Liver (tissue), 9 donors: Measurements from ENCODE around the gene APBA3. TPM values are rescaled to one million over a fixed set of nuclear protein-coding genes. Genes with fewer than 3 reads are reported as not detected.

ENCODE experiments used
- DNase-seq: peaks from one replicate; pipeline ENCODE4 v3.0.0-alpha.2; 2017; ENCODE audit warnings: low spot score
- H3K27ac ChIP-seq, 2 donors: one replicate each; pipeline ENCODE4 v1.7.0; 2013; ENCODE audit warnings: inconsistent platforms in 2 of 2, low read length in 2 of 2, control low read depth in 1 of 2, low read depth in 1 of 2, mild to moderate bottlenecking in 1 of 2
- H3K27me3 ChIP-seq, 4 donors: one replicate each; pipeline versions ENCODE4 v1.6.1 to v1.7.0; 2013; ENCODE audit warnings: low read length in 3 of 4, inconsistent platforms in 1 of 4, mild to moderate bottlenecking in 1 of 4, moderate library complexity in 1 of 4; ENCODE audit not compliant: control insufficient read depth in 4 of 4, insufficient read depth in 4 of 4
- H3K36me3 ChIP-seq, 4 donors: one replicate each; pipeline versions ENCODE4 v1.6.1 to v1.7.0; 2013; ENCODE audit warnings: low read length in 3 of 4, mild to moderate bottlenecking in 3 of 4, low read depth in 1 of 4, moderate library complexity in 1 of 4; ENCODE audit not compliant: control insufficient read depth in 4 of 4, insufficient read depth in 3 of 4
- H3K4me1 ChIP-seq, 4 donors: one replicate each; pipeline versions ENCODE4 v1.6.1 to v1.7.0; 2013; ENCODE audit warnings: low read length in 3 of 4, mild to moderate bottlenecking in 3 of 4, moderate library complexity in 1 of 4; ENCODE audit not compliant: control insufficient read depth in 4 of 4, insufficient read depth in 4 of 4
- H3K4me3 ChIP-seq, 3 donors: one replicate each; pipeline versions ENCODE4 v1.6.1 to v1.7.0; 2013; ENCODE audit warnings: low read length in 3 of 3, control low read depth in 1 of 3, low read depth in 1 of 3, mild to moderate bottlenecking in 1 of 3
- H3K9ac ChIP-seq, 2 donors: one replicate each; pipeline ENCODE4 v1.7.0; 2013; ENCODE audit warnings: low read length in 2 of 2, mild to moderate bottlenecking in 2 of 2, moderate library complexity in 2 of 2, control low read depth in 1 of 2, low read depth in 1 of 2
- H3K9me3 ChIP-seq, 4 donors: one replicate each; pipeline versions ENCODE4 v1.6.1 to v1.7.0; 2013; ENCODE audit warnings: low read length in 3 of 4; ENCODE audit not compliant: control insufficient read depth in 4 of 4
- EGR1 ChIP-seq, 2 donors: IDR thresholded peaks; 2 replicates each; pipeline ENCODE4 v1.6.1; 2016 to 2018; ENCODE audit warnings: antibody characterized with exemption in 2 of 2, low read depth in 2 of 2
- FOXA1 ChIP-seq: IDR thresholded peaks from 2 replicates; pipeline ENCODE4 v1.6.1; 2016; ENCODE audit warnings: antibody characterized with exemption
- FOXA2 ChIP-seq: IDR thresholded peaks from 2 replicates; pipeline ENCODE4 v1.6.1; 2016; ENCODE audit warnings: antibody characterized with exemption
- GABPA ChIP-seq, 2 donors: IDR thresholded peaks in 1 of 2; conservative IDR thresholded peaks in 1 of 2; 2 replicates each; pipeline ENCODE4 v1.6.1; 2016; ENCODE audit warnings: antibody characterized with exemption in 2 of 2, mild to moderate bottlenecking in 1 of 2, moderate library complexity in 1 of 2
- HNF4A ChIP-seq, 2 donors: conservative IDR thresholded peaks; 2 replicates each; pipeline ENCODE4 v1.6.1; 2016; ENCODE audit warnings: antibody characterized with exemption in 2 of 2, mild to moderate bottlenecking in 2 of 2
- HNF4G ChIP-seq: IDR thresholded peaks from 2 replicates; pipeline ENCODE4 v1.6.1; 2016; ENCODE audit warnings: antibody characterized with exemption
- NR2F2 ChIP-seq: IDR thresholded peaks from 2 replicates; pipeline ENCODE4 v1.6.1; 2016; ENCODE audit warnings: antibody characterized with exemption
- RXRA ChIP-seq, 2 donors: IDR thresholded peaks; 2 replicates each; pipeline ENCODE4 v1.6.1; 2017 to 2018; ENCODE audit warnings: antibody characterized with exemption in 2 of 2, mild to moderate bottlenecking in 1 of 2
- SP1 ChIP-seq: IDR thresholded peaks from 2 replicates; pipeline ENCODE4 v1.6.1; 2018; ENCODE audit warnings: antibody characterized with exemption, mild to moderate bottlenecking
- TAF1 ChIP-seq: conservative IDR thresholded peaks from 2 replicates; pipeline ENCODE4 v1.6.1; 2016; ENCODE audit warnings: antibody characterized with exemption, mild to moderate bottlenecking
- WGBS: extraction: QIAGEN DNeasy Blood & Tissue Kit; methylation state at CpG from one replicate; pipeline ENCODE4 v1.1.7; 2013; 5-methylcytosine and 5-hydroxymethylcytosine counted together
- polyA plus RNA-seq, 2 donors: library from polyadenylated mRNA; stranded (reverse) in 1 of 2; unstranded in 1 of 2; fragments of 200-250 nt in 1 of 2; fragments of >200 nt in 1 of 2; fragmentation: Nextera tagmentation in 1 of 2; extraction: Ambion mirVana in 1 of 2; gene quantifications; one replicate each; pipeline versions ENCODE4 v1.2.1 to v1.2.3, GENCODE V29; 2013 to 2015
- total RNA-seq, 2 donors: library from RNA; depleted of rRNA; stranded (reverse); fragments of >200 nt; gene quantifications; one replicate each; pipeline ENCODE4 v1.2.3, GENCODE V29; 2014
- TF ChIP-seq, protein P1 (sequence below): IDR thresholded peaks from 2 replicates; pipeline ENCODE4 v1.6.1; 2016; ENCODE audit warnings: antibody characterized with exemption
- TF ChIP-seq, protein P2 (sequence below): IDR thresholded peaks from 2 replicates; pipeline ENCODE4 v1.6.1; 2016; ENCODE audit warnings: antibody characterized with exemption
- TF ChIP-seq, protein P3 (sequence below): fragments of 150-350 bp; IDR thresholded peaks from 2 replicates; pipeline ENCODE4 v1.5.1; 2017; ENCODE audit warnings: improper control_type of control experiment, low read depth, low read length; ENCODE audit not compliant: missing input control
- TF ChIP-seq, protein P4 (sequence below): IDR thresholded peaks from 2 replicates; pipeline ENCODE4 v1.6.1; 2016; ENCODE audit warnings: antibody characterized with exemption
- donor health status: healthy.
- donor health status: healthy.
- donor health status: healthy.
- donor health status: healthy.
- donor health status: healthy.

Gene APBA3
- total and polyA plus RNA-seq, 4 donors, result 6.4 to 24.3 (median 10.7) TPM

DNA sequence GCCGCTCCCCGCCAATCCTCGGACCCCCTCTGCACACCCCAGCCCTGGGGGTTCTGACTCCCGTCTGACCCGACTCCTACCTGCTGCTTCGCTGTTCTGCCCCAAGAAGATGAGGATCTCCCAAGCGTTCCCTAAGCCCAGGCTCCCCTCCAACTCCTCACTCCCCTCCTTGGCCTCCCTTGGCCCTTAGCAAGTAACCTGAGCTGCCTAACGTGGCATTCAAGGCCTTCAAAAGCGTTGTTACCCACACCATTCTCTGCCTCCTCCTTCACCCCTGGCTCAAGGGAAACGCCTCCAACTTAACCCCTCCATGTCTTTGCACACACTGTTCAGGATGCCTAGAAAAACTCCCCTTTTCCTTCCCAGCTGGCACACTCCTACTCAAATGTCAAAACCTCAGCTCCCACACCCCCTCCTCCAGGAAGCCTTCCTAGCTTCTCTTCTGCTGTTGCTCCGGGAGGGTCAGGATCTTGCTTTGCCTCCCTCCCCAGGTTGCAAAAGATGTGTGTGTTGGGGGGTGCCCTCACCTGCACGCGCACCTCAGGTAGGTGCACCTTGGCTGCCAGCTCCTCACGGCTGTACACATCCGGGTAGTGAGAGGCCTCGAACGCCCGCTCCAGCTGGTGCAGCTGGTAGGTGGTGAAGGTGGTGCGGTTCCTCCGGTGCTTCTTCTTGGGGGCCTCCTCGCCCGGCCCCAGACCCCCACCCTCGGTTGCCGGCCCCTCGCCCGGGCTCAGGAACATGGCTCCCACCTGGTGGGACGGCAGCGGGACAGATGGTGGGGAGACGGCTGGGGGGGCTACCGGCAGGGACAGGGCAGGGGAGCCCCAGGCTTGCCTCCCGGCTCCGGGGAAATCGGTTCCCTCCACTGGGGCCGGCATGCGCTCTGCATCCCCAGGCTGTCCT, 9.8 kb upstream of the APBA3 start:
- no peak overlapping the region for H3K4me3 ChIP-seq
- H3K9ac ChIP-seq, result no peak overlapping the region
- no peaks in the 10 kb centered on the region for H3K27me3 ChIP-seq
- no peak for DNase-seq
- WGBS, result 86% methylated on average over 35 of the region's 35 CpGs
- peaks cover 3 to 29% (median 7%) of the 10 kb centered on the region in 4 donors for H3K36me3 ChIP-seq
- TF ChIP-seq HNF4G, result no peak
- no peak for TF ChIP-seq FOXA2
- no peak for TF ChIP-seq EGR1 (IDR thresholded peaks at IDR 0.05; ENCODE audit: low read depth in 2 of 2)
- TF ChIP-seq HNF4A (conservative IDR thresholded peaks at IDR 0.05), result no peak
- TF ChIP-seq RXRA (IDR thresholded peaks at IDR 0.05), result no peak
- TF ChIP-seq TAF1, result no peak
- no peaks in the 10 kb centered on the region for H3K4me1 ChIP-seq
- no peaks in the 10 kb centered on the region for H3K9me3 ChIP-seq
- H3K27ac ChIP-seq, result no peak overlapping the region

DNA sequence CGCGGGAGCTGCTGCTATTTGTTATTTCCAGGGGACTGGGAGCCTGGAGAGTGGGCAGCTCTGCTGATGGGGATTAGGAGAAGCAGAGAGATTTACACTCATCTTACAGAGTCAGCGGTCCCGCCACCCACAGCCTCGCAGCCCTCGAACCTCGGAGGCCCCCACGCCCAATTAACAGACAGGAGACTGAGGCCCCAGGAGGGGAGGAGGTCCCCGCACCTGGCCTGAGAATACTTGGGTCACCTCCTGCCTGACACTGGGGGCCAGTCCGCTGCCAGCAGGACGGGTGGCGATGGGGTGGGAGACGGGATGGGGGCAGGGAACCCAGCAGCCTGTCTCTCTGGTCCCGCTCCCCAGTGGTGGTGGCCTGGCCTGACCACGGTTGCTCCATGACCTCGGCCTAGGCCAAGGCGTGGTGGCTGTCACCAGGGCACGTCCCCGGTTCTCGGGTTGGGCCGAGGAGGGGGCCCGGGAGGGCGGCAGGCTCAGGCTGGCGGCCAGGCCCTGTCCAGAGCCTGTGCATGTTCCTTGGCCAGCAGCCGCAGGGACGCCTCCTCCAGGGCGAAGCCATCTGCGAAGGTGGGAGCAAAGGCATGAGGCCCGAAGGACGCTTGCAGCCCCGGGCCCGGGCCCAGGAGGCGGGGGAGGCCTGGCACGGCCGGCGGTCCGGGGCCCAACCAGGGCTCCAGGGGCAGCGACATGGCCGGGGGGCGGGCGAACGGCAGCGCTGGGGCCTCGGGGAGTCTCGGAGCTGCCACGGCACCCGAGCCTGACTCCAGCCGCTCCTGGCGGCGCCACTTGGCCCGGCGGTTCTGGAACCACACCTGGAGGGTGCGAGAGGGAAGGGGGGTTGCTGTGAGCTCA, 8.9 kb upstream of the APBA3 start:
- Histone ChIP-seq H3K36me3 (peaks cover 3 to 30% (median 7%) of the 10 kb centered on the region in 4 donors), H3K9me3 (no peaks in the 10 kb centered on the region), H3K9ac (no peak overlapping the region), H3K4me3 (no peak overlapping the region), H3K4me1 (no peaks in the 10 kb centered on the region), H3K27me3 (no peaks in the 10 kb centered on the region), H3K27ac (no peak overlapping the region)
- DNase-seq, result no peak
- WGBS, result 82% methylated on average over 53 of the region's 53 CpGs
- TF ChIP-seq FOXA2, result no peak
- TF ChIP-seq, protein P1, sequence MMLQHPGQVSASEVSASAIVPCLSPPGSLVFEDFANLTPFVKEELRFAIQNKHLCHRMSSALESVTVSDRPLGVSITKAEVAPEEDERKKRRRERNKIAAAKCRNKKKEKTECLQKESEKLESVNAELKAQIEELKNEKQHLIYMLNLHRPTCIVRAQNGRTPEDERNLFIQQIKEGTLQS, result no peak
- no peak for TF ChIP-seq GABPA (IDR thresholded peaks at IDR 0.05 in 1 of 2, conservative IDR thresholded peaks at IDR 0.05 in 1 of 2)
- no peak for TF ChIP-seq NR2F2
- TF ChIP-seq, protein P2, sequence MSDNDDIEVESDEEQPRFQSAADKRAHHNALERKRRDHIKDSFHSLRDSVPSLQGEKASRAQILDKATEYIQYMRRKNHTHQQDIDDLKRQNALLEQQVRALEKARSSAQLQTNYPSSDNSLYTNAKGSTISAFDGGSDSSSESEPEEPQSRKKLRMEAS, result no peak
- no peak for TF ChIP-seq HNF4G
- TF ChIP-seq SP1, result no peak
- TF ChIP-seq HNF4A (conservative IDR thresholded peaks at IDR 0.05), result no peak
- TF ChIP-seq FOXA1, result no peak
- no peak for TF ChIP-seq TAF1
- no peak for TF ChIP-seq RXRA (IDR thresholded peaks at IDR 0.05)
- TF ChIP-seq, protein P3, sequence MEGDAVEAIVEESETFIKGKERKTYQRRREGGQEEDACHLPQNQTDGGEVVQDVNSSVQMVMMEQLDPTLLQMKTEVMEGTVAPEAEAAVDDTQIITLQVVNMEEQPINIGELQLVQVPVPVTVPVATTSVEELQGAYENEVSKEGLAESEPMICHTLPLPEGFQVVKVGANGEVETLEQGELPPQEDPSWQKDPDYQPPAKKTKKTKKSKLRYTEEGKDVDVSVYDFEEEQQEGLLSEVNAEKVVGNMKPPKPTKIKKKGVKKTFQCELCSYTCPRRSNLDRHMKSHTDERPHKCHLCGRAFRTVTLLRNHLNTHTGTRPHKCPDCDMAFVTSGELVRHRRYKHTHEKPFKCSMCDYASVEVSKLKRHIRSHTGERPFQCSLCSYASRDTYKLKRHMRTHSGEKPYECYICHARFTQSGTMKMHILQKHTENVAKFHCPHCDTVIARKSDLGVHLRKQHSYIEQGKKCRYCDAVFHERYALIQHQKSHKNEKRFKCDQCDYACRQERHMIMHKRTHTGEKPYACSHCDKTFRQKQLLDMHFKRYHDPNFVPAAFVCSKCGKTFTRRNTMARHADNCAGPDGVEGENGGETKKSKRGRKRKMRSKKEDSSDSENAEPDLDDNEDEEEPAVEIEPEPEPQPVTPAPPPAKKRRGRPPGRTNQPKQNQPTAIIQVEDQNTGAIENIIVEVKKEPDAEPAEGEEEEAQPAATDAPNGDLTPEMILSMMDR, result no peak
- TF ChIP-seq, protein P4, sequence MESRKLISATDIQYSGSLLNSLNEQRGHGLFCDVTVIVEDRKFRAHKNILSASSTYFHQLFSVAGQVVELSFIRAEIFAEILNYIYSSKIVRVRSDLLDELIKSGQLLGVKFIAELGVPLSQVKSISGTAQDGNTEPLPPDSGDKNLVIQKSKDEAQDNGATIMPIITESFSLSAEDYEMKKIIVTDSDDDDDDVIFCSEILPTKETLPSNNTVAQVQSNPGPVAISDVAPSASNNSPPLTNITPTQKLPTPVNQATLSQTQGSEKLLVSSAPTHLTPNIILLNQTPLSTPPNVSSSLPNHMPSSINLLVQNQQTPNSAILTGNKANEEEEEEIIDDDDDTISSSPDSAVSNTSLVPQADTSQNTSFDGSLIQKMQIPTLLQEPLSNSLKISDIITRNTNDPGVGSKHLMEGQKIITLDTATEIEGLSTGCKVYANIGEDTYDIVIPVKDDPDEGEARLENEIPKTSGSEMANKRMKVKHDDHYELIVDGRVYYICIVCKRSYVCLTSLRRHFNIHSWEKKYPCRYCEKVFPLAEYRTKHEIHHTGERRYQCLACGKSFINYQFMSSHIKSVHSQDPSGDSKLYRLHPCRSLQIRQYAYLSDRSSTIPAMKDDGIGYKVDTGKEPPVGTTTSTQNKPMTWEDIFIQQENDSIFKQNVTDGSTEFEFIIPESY, result no peak
